HepG2 (cell line): ENCODE measurements around the gene NOP14. TPM values are rescaled to one million over a fixed set of nuclear protein-coding genes. Genes with fewer than 3 reads are reported as not detected.

ENCODE experiments used
- ATAC-seq: fragments of 200-7000 bp; cut with Tn5 transposase; 3 replicates; pipeline ENCODE4 v1.9.1; 2020; ENCODE audit warnings: mild to moderate bottlenecking, moderate library complexity
- BruUV-seq: library from RNA; stranded (reverse); fragments of 400-500 nt; replicated peaks from 2 replicates; lab custom pipeline; 2021; lab: Mats Ljungman, UMichigan
- CTCF ChIA-PET: fragments of 300-600 bp; formaldehyde crosslinking; extraction: SDS; loops from one replicate; lab custom pipeline; 2021; ENCODE audit warnings: low total read pairs, inconsistent platforms, low intra/inter-chr PET ratio; lab: Yijun Ruan, JAX
- POLR2A ChIA-PET: fragments of 350-600 bp; sonication (Branson Sonifier 250); formaldehyde crosslinking; loops from one replicate; lab custom pipeline; 2020; ENCODE audit warnings: antibody characterized with exemption, inconsistent platforms; lab: Yijun Ruan, JAX
- DNase-seq: peaks from one replicate; pipeline ENCODE4 v3.0.0-alpha.2; 2015; ENCODE audit warnings: low spot score
- FAIRE-seq: peaks from 3 replicates; lab custom pipeline; 2011; peaks lifted over from hg19 to GRCh38; lab: Jason Lieb, UNC
- H2AFZ ChIP-seq: one replicate; pipeline ENCODE4 v1.6.1; 2011; ENCODE audit warnings: low read length, inconsistent platforms
- H3K27ac ChIP-seq: fragments of 300-600 bp; 3 replicates; pipeline ENCODE4 v1.8.0; 2011; ENCODE audit warnings: mixed run types, mild to moderate bottlenecking, mixed read lengths, low read length, inconsistent platforms; ENCODE audit not compliant: insufficient read depth; ENCODE audit errors: extremely low read length
- H3K27me3 ChIP-seq, 2 experiments: fragments of 200-600 bp in 1 of 2; 2 replicates in 1 of 2; 3 replicates in 1 of 2; pipeline versions ENCODE4 v1.6.0 to v1.8.0; 2011; ENCODE audit warnings: low read length in 2 of 2, mild to moderate bottlenecking in 2 of 2, moderate library complexity in 2 of 2, inconsistent platforms in 1 of 2; ENCODE audit not compliant: insufficient read depth in 2 of 2, control insufficient read depth in 1 of 2
- H3K36me3 ChIP-seq, 2 experiments: fragments of 200-600 bp in 1 of 2; replicated peaks in 1 of 2; 2 replicates in 1 of 2; 3 replicates in 1 of 2; pipeline versions ENCODE4 v1.5.1 to v1.8.0; 2011; ENCODE audit warnings: low read length in 2 of 2, inconsistent platforms in 1 of 2; ENCODE audit not compliant: insufficient read depth in 2 of 2, control insufficient read depth in 1 of 2
- H3K4me1 ChIP-seq: 2 replicates; pipeline ENCODE4 v1.5.1; 2012; ENCODE audit warnings: low read length, inconsistent platforms; ENCODE audit not compliant: insufficient read depth
- H3K4me2 ChIP-seq: 2 replicates; pipeline ENCODE4 v1.6.0; 2011; ENCODE audit warnings: low read depth, low read length, inconsistent platforms
- H3K4me3 ChIP-seq, 3 experiments: fragments of 200-600 bp in 1 of 3; sonication (generic), shearing (Covaris generic) in 1 of 3; replicated peaks in 1 of 3; 2 replicates each; pipeline ENCODE4 v1.5.1; 2011 to 2016; ENCODE audit warnings: low read length in 3 of 3, inconsistent platforms in 2 of 3, low read depth in 2 of 3, mild to moderate bottlenecking in 2 of 3, control low read depth in 1 of 3, mixed read lengths in 1 of 3; ENCODE audit not compliant: insufficient read depth in 1 of 3
- H3K79me2 ChIP-seq: one replicate; pipeline ENCODE4 v1.6.1; 2011; ENCODE audit warnings: low read length, inconsistent platforms; ENCODE audit not compliant: insufficient read depth
- H3K9ac ChIP-seq: 2 replicates; pipeline ENCODE4 v1.6.0; 2011; ENCODE audit warnings: mild to moderate bottlenecking, low read depth, low read length, inconsistent platforms; ENCODE audit not compliant: insufficient read depth
- H3K9me3 ChIP-seq: 2 replicates; pipeline ENCODE4 v1.5.1; 2012; ENCODE audit warnings: mild to moderate bottlenecking, low read length
- H4K20me1 ChIP-seq: 2 replicates; pipeline ENCODE4 v1.6.0; 2011; ENCODE audit warnings: inconsistent platforms, mild to moderate bottlenecking, low read length, moderate library complexity; ENCODE audit not compliant: insufficient read depth
- AGO2 ChIP-seq: fragments of 200-400 bp; formaldehyde crosslinking; optimal IDR thresholded peaks from 2 replicates; pipeline ENCODE3; 2017; ENCODE audit warnings: mild to moderate bottlenecking, low read depth, low read length, moderate library complexity
- RBFOX2 ChIP-seq: fragments of 200-400 bp; formaldehyde crosslinking; IDR thresholded peaks from 2 replicates; pipeline ENCODE4 v1.6.1; 2017; ENCODE audit warnings: low read depth, mild to moderate bottlenecking, low read length
- SIN3B ChIP-seq: fragments of 150-350 bp; IDR thresholded peaks from 2 replicates; pipeline ENCODE4 v1.6.1; 2014; ENCODE audit warnings: low read length
- ZC3H13 ChIP-seq: sonication (generic); formaldehyde crosslinking; IDR thresholded peaks from 2 replicates; pipeline ENCODE4 v1.8.1; 2023; ENCODE audit warnings: mild to moderate bottlenecking, missing genetic modification reagents, moderate library complexity
- ZNF468 ChIP-seq: sonication (generic); formaldehyde crosslinking; IDR thresholded peaks from 2 replicates; pipeline ENCODE4 v1.8.0; 2022; ENCODE audit warnings: mild to moderate bottlenecking, moderate library complexity, missing genetic modification reagents
- WGBS: methylation state at CpG from one replicate; pipeline ENCODE4 v1.1.6; 2017; ENCODE audit warnings: low lambda C conversion rate; 5-methylcytosine and 5-hydroxymethylcytosine counted together
- in situ Hi-C: cut with HindIII; loops from 2 replicates; pipeline ENCODE4 v1.10.0; 2017; ENCODE audit warnings: low pct_unique_long_range_greater_than_20kb; ENCODE audit not compliant: extremely low pct_ligation_motif_present
- intact Hi-C: fragments of 100-400 bp; cut with micrococcal nuclease; formaldehyde crosslinking; loops from one replicate; pipeline ENCODE4 v1.10.0; 2022; ENCODE audit not compliant: unreplicated experiment
- polyA plus RNA-seq, 8 experiments: library from polyadenylated mRNA; depleted of rRNA in 3 of 8; stranded (reverse) in 7 of 8; unstranded in 1 of 8; fragments of >200 nt; fragmentation: Illumina TruSeq in 4 of 8; extraction: Trizol in 4 of 8; gene quantifications; 2 replicates each; pipeline versions ENCODE4 v1.2.1 to v1.2.3, GENCODE V29; 2011 to 2016; ENCODE audit warnings: low read depth in 4 of 8, missing spikeins in 1 of 8, mixed read lengths in 1 of 8; ENCODE audit not compliant: insufficient read depth in 1 of 8
- total RNA-seq, 5 experiments: library from RNA; depleted of rRNA; stranded (reverse); fragments of >200 nt; fragmentation: Illumina TruSeq; extraction: Trizol; gene quantifications; 2 replicates each; pipeline ENCODE4 v1.2.3, GENCODE V29; 2016; ENCODE audit warnings: low read depth in 1 of 5
- TF ChIP-seq, protein P1 (sequence below): sonication (generic); formaldehyde crosslinking; IDR thresholded peaks from 2 replicates; pipeline ENCODE4 v1.4.0; 2020; ENCODE audit warnings: missing genetic modification reagents

The NOP14 gene
- total and polyA plus RNA-seq, 2 of the 13 experiments (the other 11 are each of a cell fraction or from before 2014, with no cell fraction given): 6.9 to 47.9 TPM

DNA sequence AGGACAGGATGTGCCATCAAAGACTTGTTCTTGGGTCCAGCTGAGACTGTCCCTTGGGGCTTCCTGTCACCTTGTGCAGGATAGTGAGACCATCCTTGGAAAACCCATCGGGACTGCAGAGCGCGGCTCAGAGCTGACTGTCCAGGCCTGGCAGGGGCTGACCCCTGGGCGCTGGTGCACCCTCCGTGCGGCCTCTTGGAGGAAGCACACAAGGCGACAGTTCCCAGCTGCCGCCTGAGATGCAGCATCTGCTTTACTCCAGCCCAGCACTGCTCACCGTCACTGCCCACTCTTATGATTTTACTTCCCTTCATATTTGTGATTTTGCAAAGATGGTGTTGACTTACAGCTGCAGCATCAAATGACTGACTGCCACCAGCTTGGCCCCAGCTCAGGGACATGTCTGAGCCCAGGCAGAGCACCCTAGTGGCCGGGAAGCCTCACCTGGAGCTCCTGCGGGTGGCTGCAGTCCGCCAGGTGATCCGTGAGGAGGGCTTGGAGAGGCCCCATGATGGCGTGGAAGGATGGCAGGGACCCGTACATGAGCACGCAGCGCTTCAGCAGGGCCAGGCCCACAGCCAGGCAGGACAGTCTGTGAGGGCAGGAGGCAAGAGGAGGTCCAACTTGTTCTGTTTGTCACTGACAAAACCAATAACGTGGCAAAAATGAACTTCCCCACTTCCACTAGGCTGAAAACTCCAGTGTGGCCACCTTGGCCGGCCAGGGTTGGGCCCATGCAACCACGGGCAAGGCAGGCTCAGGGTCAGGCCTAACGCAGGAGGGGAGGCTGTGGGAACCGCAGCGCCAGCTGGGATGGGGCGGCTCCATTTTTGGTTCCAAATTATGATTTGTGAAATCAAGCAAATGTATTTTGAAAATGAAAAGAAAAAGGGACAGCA lies 21.8 kb downstream of the NOP14 start (continued):
- TF ChIP-seq, protein P1, sequence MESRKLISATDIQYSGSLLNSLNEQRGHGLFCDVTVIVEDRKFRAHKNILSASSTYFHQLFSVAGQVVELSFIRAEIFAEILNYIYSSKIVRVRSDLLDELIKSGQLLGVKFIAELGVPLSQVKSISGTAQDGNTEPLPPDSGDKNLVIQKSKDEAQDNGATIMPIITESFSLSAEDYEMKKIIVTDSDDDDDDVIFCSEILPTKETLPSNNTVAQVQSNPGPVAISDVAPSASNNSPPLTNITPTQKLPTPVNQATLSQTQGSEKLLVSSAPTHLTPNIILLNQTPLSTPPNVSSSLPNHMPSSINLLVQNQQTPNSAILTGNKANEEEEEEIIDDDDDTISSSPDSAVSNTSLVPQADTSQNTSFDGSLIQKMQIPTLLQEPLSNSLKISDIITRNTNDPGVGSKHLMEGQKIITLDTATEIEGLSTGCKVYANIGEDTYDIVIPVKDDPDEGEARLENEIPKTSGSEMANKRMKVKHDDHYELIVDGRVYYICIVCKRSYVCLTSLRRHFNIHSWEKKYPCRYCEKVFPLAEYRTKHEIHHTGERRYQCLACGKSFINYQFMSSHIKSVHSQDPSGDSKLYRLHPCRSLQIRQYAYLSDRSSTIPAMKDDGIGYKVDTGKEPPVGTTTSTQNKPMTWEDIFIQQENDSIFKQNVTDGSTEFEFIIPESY (CRISPR knock-in tag): 0 out of 2 replicates have a peak, but pooled peaks have one; percentile 26
- TF ChIP-seq SIN3B: no peak
- TF ChIP-seq, all 625 proteins: peak for 2

GRCh38 chr4:2940267-2941137 lies 22.7 kb downstream of the NOP14 start:
- no peak overlapping the region for H2AFZ ChIP-seq
- ATAC-seq (no peak), DNase-seq (no peak), FAIRE-seq (no peak)
- no peaks in the 10 kb centered on the region for H3K9me3 ChIP-seq
- peaks cover 6% of the 10 kb centered on the region for H3K79me2 ChIP-seq
- peaks cover 43 to 75% of the 10 kb centered on the region in 2 experiments for H3K36me3 ChIP-seq
- CTCF ChIA-PET: no interaction called here
- BruUV-seq: no TSS peak
- H3K9ac ChIP-seq: no peak overlapping the region
- peak; percentile 88 for TF ChIP-seq AGO2
- TF ChIP-seq RBFOX2: peak; percentile 40; the same call in 1 of the 2 replicates
- TF ChIP-seq ZNF468: no peak
- 0 out of 2 replicates have a peak, but pooled peaks have one; percentile 16 for TF ChIP-seq ZC3H13 (CRISPR knock-in tag)
- H3K4me3 ChIP-seq: no peak overlapping the region
- 97% methylated on average over 24 of the region's 29 CpGs for WGBS
- peaks cover 19% of the 10 kb centered on the region; the same call in 1 of the 2 replicates for H4K20me1 ChIP-seq
- H3K27ac ChIP-seq: no peak overlapping the region
- in situ Hi-C loops: no loop called here
- H3K27me3 ChIP-seq: no peaks in the 10 kb centered on the region; a peak in 1 of 5 replicates
- POLR2A ChIA-PET: no interaction called here
- H3K4me1 ChIP-seq: peaks cover 24% of the 10 kb centered on the region
- intact Hi-C loops: no loop called here
- H3K4me2 ChIP-seq: no peak overlapping the region
